GM23338 (cell line): ENCODE measurements around the gene GNAS. TPM values are rescaled to one million over a fixed set of nuclear protein-coding genes. Genes with fewer than 3 reads are reported as not detected.

Experiments used
- ATAC-seq: fragments of 200-7000 bp; cut with Tn5 transposase; 3 replicates; pipeline ENCODE4 v1.9.1; 2020
- DNase-seq: peaks from one replicate; pipeline ENCODE4 v3.0.0-alpha.2; 2015; ENCODE audit warnings: low spot score
- H2AFZ ChIP-seq: fragments of 200-600 bp; sonication (generic); 2 replicates; pipeline ENCODE4 v1.8.0; 2016; ENCODE audit warnings: antibody characterized with exemption, mild to moderate bottlenecking, moderate library complexity
- H3F3A ChIP-seq: fragments of 200-600 bp; sonication (generic); replicated peaks from 2 replicates; pipeline ENCODE4 v1.8.0; 2017; ENCODE audit warnings: antibody characterized with exemption, mixed run types, low read depth
- H3K27ac ChIP-seq: fragments of 200-600 bp; sonication (generic); 2 replicates; pipeline ENCODE4 v1.6.1; 2016; ENCODE audit warnings: low read depth
- H3K27me3 ChIP-seq: fragments of 200-600 bp; sonication (generic); 2 replicates; pipeline ENCODE4 v1.8.0; 2016; ENCODE audit warnings: mild to moderate bottlenecking, mixed run types, moderate library complexity; ENCODE audit not compliant: insufficient read depth
- H3K36me3 ChIP-seq: fragments of 200-600 bp; sonication (generic); 2 replicates; pipeline ENCODE4 v1.8.0; 2016; ENCODE audit warnings: mild to moderate bottlenecking; ENCODE audit not compliant: insufficient read depth
- H3K4me1 ChIP-seq: fragments of 200-600 bp; sonication (generic); 2 replicates; pipeline ENCODE4 v1.8.0; 2016; ENCODE audit warnings: mild to moderate bottlenecking, moderate library complexity; ENCODE audit not compliant: insufficient read depth
- H3K4me2 ChIP-seq: fragments of 200-600 bp; sonication (generic); 2 replicates; pipeline ENCODE4 v1.7.1; 2017; ENCODE audit warnings: mixed run types
- H3K4me3 ChIP-seq: fragments of 200-600 bp; sonication (generic); 2 replicates; pipeline ENCODE4 v1.6.1; 2016; ENCODE audit warnings: mixed run types
- H3K79me2 ChIP-seq: fragments of 200-600 bp; sonication (generic); replicated peaks from 2 replicates; pipeline ENCODE4 v1.8.0; 2017; ENCODE audit warnings: mild to moderate bottlenecking; ENCODE audit not compliant: insufficient read depth
- H3K9me2 ChIP-seq: fragments of 200-600 bp; sonication (generic); 2 replicates; pipeline ENCODE4 v1.8.0; 2017; ENCODE audit not compliant: insufficient read depth
- H4K20me1 ChIP-seq: fragments of 200-600 bp; sonication (generic); replicated peaks from 2 replicates; pipeline ENCODE4 v1.8.0; 2017; ENCODE audit warnings: mild to moderate bottlenecking; ENCODE audit not compliant: insufficient read depth
- H3K27ac Mint-ChIP-seq: 2 replicates; pipeline ENCODE4 v1.8.0; 2020; ENCODE audit warnings: inconsistent platforms, mild to moderate bottlenecking, moderate library complexity, mixed read lengths
- H3K27me3 Mint-ChIP-seq: 3 replicates; pipeline ENCODE4 v1.8.0; 2022; ENCODE audit warnings: low read depth, mild to moderate bottlenecking, moderate library complexity, mixed read lengths, inconsistent platforms; ENCODE audit not compliant: insufficient read depth, poor library complexity
- H3K36me3 Mint-ChIP-seq: 3 replicates; pipeline ENCODE4 v1.8.0; 2021; ENCODE audit warnings: low read depth, mild to moderate bottlenecking, inconsistent platforms, moderate library complexity, mixed read lengths
- H3K4me1 Mint-ChIP-seq: 3 replicates; pipeline ENCODE4 v1.8.0; 2020; ENCODE audit warnings: mild to moderate bottlenecking, inconsistent platforms, mixed read lengths
- H3K4me3 Mint-ChIP-seq: 3 replicates; pipeline ENCODE4 v1.8.0; 2021; ENCODE audit warnings: moderate library complexity, mild to moderate bottlenecking, inconsistent platforms, mixed read lengths
- H3K9me3 Mint-ChIP-seq: 3 replicates; pipeline ENCODE4 v1.8.0; 2020; ENCODE audit warnings: moderate library complexity, mild to moderate bottlenecking, inconsistent platforms, mixed read lengths
- CREB1 ChIP-seq: fragments of 250-450 bp; sonication (Bioruptor Pico); IDR thresholded peaks from 2 replicates; pipeline ENCODE4 v1.5.0; 2020; ENCODE audit warnings: low read depth, mild to moderate bottlenecking, moderate library complexity
- ETS1 ChIP-seq: IDR thresholded peaks from 2 replicates; pipeline ENCODE4 v1.6.1; 2016; ENCODE audit warnings: antibody characterized with exemption
- EZH2 ChIP-seq: fragments of 200-600 bp; sonication (generic); IDR thresholded peaks from one replicate; pipeline ENCODE4 v1.8.0; 2017; ENCODE audit warnings: antibody characterized with exemption, mild to moderate bottlenecking, low read depth; ENCODE audit not compliant: unreplicated experiment
- EZH2phosphoT487 ChIP-seq: fragments of 200-600 bp; sonication (generic); IDR thresholded peaks from one replicate; pipeline ENCODE4 v1.8.1; 2018; ENCODE audit warnings: antibody characterized with exemption; ENCODE audit not compliant: unreplicated experiment
- JUNB ChIP-seq: IDR thresholded peaks from one replicate; pipeline ENCODE4 v1.6.1; 2016; ENCODE audit warnings: antibody characterized with exemption; ENCODE audit not compliant: unreplicated experiment
- NANOG ChIP-seq: IDR thresholded peaks from 2 replicates; pipeline ENCODE4 v1.6.1; 2016; ENCODE audit warnings: antibody characterized with exemption, borderline replicate concordance
- POLR2AphosphoS5 ChIP-seq: IDR thresholded peaks from 2 replicates; pipeline ENCODE4 v1.6.1; 2016; ENCODE audit warnings: antibody characterized with exemption, low read depth
- REST ChIP-seq: IDR thresholded peaks from one replicate; pipeline ENCODE4 v1.6.1; 2018; ENCODE audit warnings: antibody characterized with exemption; ENCODE audit not compliant: unreplicated experiment
- STAT1 ChIP-seq: IDR thresholded peaks from one replicate; pipeline ENCODE4 v1.6.1; 2016; ENCODE audit warnings: antibody characterized with exemption; ENCODE audit not compliant: unreplicated experiment
- ZNF114 ChIP-seq: fragments of 250-450 bp; sonication (Bioruptor Pico); IDR thresholded peaks from 2 replicates; pipeline ENCODE4 v1.5.0; 2020; ENCODE audit warnings: mild to moderate bottlenecking, moderate library complexity
- ZNF331 ChIP-seq: fragments of 250-450 bp; sonication (Bioruptor Pico); IDR thresholded peaks from 2 replicates; pipeline ENCODE4 v1.5.0; 2020; ENCODE audit warnings: low read depth, mild to moderate bottlenecking, moderate library complexity
- ZNF462 ChIP-seq: fragments of 250-450 bp; sonication (Bioruptor Pico); IDR thresholded peaks from 2 replicates; pipeline ENCODE4 v1.5.0; 2020; ENCODE audit warnings: mild to moderate bottlenecking, moderate library complexity
- polyA plus RNA-seq: library from polyadenylated mRNA; unstranded; fragments of >200 nt; fragmentation: Nextera tagmentation; extraction: Ambion mirVana; gene quantifications from 2 replicates; pipeline ENCODE4 v1.2.1, GENCODE V29; 2016
- total RNA-seq: library from RNA; depleted of rRNA; stranded (reverse); fragments of >200 nt; shearing (Covaris generic); gene quantifications from 2 replicates; pipeline ENCODE4 v1.2.3, GENCODE V29; 2014
- TF ChIP-seq, protein P1 (sequence below), 2 experiments: fragments of 200-600 bp in 1 of 2; sonication (generic) in 1 of 2; conservative IDR thresholded peaks; 2 replicates each; pipeline versions ENCODE4 v1.5.1 to v1.6.1; 2016 to 2017; ENCODE audit warnings: antibody characterized with exemption in 2 of 2, low read depth in 2 of 2, mild to moderate bottlenecking in 2 of 2, moderate library complexity in 1 of 2

GNAS gene
- total and polyA plus RNA-seq, 2 experiments from 2014 or later = 917 to 1,042 TPM

DNA sequence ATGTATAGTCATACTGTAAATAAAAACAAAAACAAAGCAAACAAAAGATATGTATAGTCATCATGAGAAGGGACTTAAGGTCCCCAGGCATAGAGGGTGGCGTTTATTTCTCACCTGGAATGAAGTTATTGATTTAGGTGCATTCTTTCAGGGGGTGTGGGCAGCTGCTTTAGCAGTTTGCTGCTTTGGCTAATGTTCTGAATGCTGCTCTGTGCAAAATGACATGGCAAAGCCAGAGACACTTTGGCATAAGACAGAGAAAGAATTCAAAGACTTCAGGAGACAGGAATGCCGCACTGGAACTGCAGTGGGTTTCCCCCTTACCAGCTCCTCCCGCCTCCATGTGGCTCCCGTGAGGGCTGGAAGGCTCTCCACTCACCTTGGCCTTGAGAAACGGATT lies 92.1 kb downstream of the GNAS start:
- H3K36me3 Mint-ChIP-seq = no peaks in the 10 kb centered on the region
- no peaks in the 10 kb centered on the region for H4K20me1 ChIP-seq
- H3K4me3 Mint-ChIP-seq = no peak overlapping the region
- H3K79me2 ChIP-seq = no peaks in the 10 kb centered on the region
- no peaks in the 10 kb centered on the region for H3K4me1 Mint-ChIP-seq
- 0 out of 2 replicates have a peak overlapping the region, but pooled peaks have one; percentile 10 for H2AFZ ChIP-seq
- H3K36me3 ChIP-seq = no peaks in the 10 kb centered on the region
- no peak overlapping the region for H3K27ac Mint-ChIP-seq
- no peaks in the 10 kb centered on the region for H3F3A ChIP-seq
- H3K4me2 ChIP-seq = no peak overlapping the region
- no peaks in the 10 kb centered on the region for H3K4me1 ChIP-seq
- ATAC-seq (no peak; the same call in 2 of the 3 replicates), DNase-seq (peak; percentile 28)
- no peaks in the 10 kb centered on the region for H3K9me2 ChIP-seq
- H3K27me3 Mint-ChIP-seq = peaks cover 5% of the 10 kb centered on the region
- H3K9me3 Mint-ChIP-seq = no peaks in the 10 kb centered on the region
- no peak for TF ChIP-seq CREB1 (CRISPR knock-in tag)
- no peak for TF ChIP-seq ETS1
- TF ChIP-seq REST = no peak
- TF ChIP-seq POLR2AphosphoS5 = no peak
- no peak for TF ChIP-seq EZH2phosphoT487
- TF ChIP-seq STAT1 = no peak
- TF ChIP-seq, protein P1, sequence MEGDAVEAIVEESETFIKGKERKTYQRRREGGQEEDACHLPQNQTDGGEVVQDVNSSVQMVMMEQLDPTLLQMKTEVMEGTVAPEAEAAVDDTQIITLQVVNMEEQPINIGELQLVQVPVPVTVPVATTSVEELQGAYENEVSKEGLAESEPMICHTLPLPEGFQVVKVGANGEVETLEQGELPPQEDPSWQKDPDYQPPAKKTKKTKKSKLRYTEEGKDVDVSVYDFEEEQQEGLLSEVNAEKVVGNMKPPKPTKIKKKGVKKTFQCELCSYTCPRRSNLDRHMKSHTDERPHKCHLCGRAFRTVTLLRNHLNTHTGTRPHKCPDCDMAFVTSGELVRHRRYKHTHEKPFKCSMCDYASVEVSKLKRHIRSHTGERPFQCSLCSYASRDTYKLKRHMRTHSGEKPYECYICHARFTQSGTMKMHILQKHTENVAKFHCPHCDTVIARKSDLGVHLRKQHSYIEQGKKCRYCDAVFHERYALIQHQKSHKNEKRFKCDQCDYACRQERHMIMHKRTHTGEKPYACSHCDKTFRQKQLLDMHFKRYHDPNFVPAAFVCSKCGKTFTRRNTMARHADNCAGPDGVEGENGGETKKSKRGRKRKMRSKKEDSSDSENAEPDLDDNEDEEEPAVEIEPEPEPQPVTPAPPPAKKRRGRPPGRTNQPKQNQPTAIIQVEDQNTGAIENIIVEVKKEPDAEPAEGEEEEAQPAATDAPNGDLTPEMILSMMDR (conservative IDR thresholded peaks at IDR 0.05; ENCODE audit: low read depth in 2 of 2) = no peak
- TF ChIP-seq JUNB = no peak
- TF ChIP-seq EZH2 = no peak
- TF ChIP-seq ZNF114 (CRISPR knock-in tag) = no peak
- TF ChIP-seq ZNF462 (CRISPR knock-in tag) = no peak
- no peak for TF ChIP-seq NANOG
- TF ChIP-seq ZNF331 (CRISPR knock-in tag) = no peak
- H3K27ac ChIP-seq = no peak overlapping the region
- H3K4me3 ChIP-seq = no peak overlapping the region
- H3K27me3 ChIP-seq = no peaks in the 10 kb centered on the region
